HEK293 (cell line): Measurements from ENCODE around the gene CTPS1.

ENCODE experiments used
- CTCF ChIP-seq: fragments of 450-650 bp; formaldehyde crosslinking; IDR thresholded peaks from 2 replicates; pipeline ENCODE4 v1.5.1; 2016; ENCODE audit warnings: missing biosample characterization, missing genetic modification characterization
- REST ChIP-seq: fragments of 450-650 bp; formaldehyde crosslinking; IDR thresholded peaks from 2 replicates; pipeline ENCODE4 v1.5.1; 2016; ENCODE audit warnings: missing biosample characterization, missing genetic modification characterization
- TCF7L2 ChIP-seq: IDR thresholded peaks from 2 replicates; pipeline ENCODE4 v1.6.1; 2011; ENCODE audit warnings: low read depth, mild to moderate bottlenecking, inconsistent platforms, low read length, moderate library complexity, borderline replicate concordance
- YY1 ChIP-seq: fragments of 450-650 bp; formaldehyde crosslinking; IDR thresholded peaks from 2 replicates; pipeline ENCODE4 v1.5.1; 2018; ENCODE audit warnings: missing biosample characterization, missing genetic modification characterization
- ZBTB26 ChIP-seq: fragments of 450-650 bp; formaldehyde crosslinking; optimal IDR thresholded peaks from 2 replicates; pipeline ENCODE3; 2016; ENCODE audit warnings: missing biosample characterization, mild to moderate bottlenecking, missing genetic modification characterization
- ZBTB8A ChIP-seq: fragments of 450-650 bp; formaldehyde crosslinking; IDR thresholded peaks from 2 replicates; pipeline ENCODE4 v1.5.1; 2016; ENCODE audit warnings: missing biosample characterization, missing genetic modification characterization
- ZFP41 ChIP-seq: fragments of 450-650 bp; formaldehyde crosslinking; IDR thresholded peaks from 2 replicates; pipeline ENCODE4 v1.5.1; 2016; ENCODE audit warnings: missing biosample characterization, missing genetic modification characterization, borderline replicate concordance
- ZNF362 ChIP-seq: fragments of 450-650 bp; formaldehyde crosslinking; IDR thresholded peaks from 2 replicates; pipeline ENCODE4 v1.5.1; 2016; ENCODE audit warnings: missing biosample characterization, missing genetic modification characterization
- ZNF426 ChIP-seq: fragments of 450-650 bp; formaldehyde crosslinking; IDR thresholded peaks from 2 replicates; pipeline ENCODE4 v1.5.1; 2017; ENCODE audit warnings: missing biosample characterization, missing genetic modification characterization, mild to moderate bottlenecking, inconsistent platforms, moderate library complexity
- ZNF48 ChIP-seq: fragments of 450-650 bp; formaldehyde crosslinking; IDR thresholded peaks from 2 replicates; pipeline ENCODE4 v1.5.1; 2016; ENCODE audit warnings: missing biosample characterization, missing genetic modification characterization
- ZNF549 ChIP-seq: fragments of 450-650 bp; IDR thresholded peaks from 2 replicates; pipeline ENCODE4 v1.5.1; 2018; ENCODE audit warnings: missing biosample characterization, missing genetic modification characterization, mild to moderate bottlenecking, inconsistent platforms, moderate library complexity
- ZSCAN5A ChIP-seq: fragments of 450-650 bp; formaldehyde crosslinking; IDR thresholded peaks from 2 replicates; pipeline ENCODE4 v1.5.1; 2016; ENCODE audit warnings: missing biosample characterization, missing genetic modification characterization

- TF ChIP-seq ZNF426 (tag by site-specific recombination) (no peak), YY1 (no peak), ZNF362 (no peak), ZFP41 (tag by site-specific recombination) (no peak), CTCF (no peak), ZNF549 (tag by site-specific recombination) (no peak), REST (tag by site-specific recombination) (no peak), ZNF48 (tag by site-specific recombination) (no peak), ZBTB26 (no peak), ZSCAN5A (tag by site-specific recombination) (no peak), TCF7L2 (no peak), ZBTB8A (tag by site-specific recombination) (no peak)
Measured at GRCh38 chr1:40987439-40988276, 8.2 kb downstream of the CTPS1 start.
